Pancreas (tissue), 10 donors: Measurements from ENCODE around the gene RGS8. TPM values are rescaled to one million over a fixed set of nuclear protein-coding genes. Genes with fewer than 3 reads are reported as not detected.

ENCODE experiments used
- ATAC-seq, 4 donors: fragments of 200-7000 bp; cut with Tn5 transposase; one replicate each; pipeline versions ENCODE4 v1.8.0 to v1.9.1; 2020; ENCODE audit warnings: mild to moderate bottlenecking in 4 of 4, moderate library complexity in 4 of 4
- DNase-seq, 6 donors: peaks; one replicate each; pipeline ENCODE4 v3.0.0-alpha.2; 2020
- FAIRE-seq: peaks from 2 replicates; lab custom pipeline; 2012; peaks lifted over from hg19 to GRCh38; lab: Jason Lieb, UNC
- H3K27ac ChIP-seq, 4 donors: fragments of 200-600 bp; sonication (generic); 1 replicate in 3 of 4; 2 replicates in 1 of 4; pipeline versions ENCODE4 v1.5.0 to v1.8.0; 2020
- H3K27me3 ChIP-seq, 4 donors: fragments of 200-600 bp; one replicate each; pipeline ENCODE4 v1.8.0; 2021
- H3K36me3 ChIP-seq, 3 donors: fragments of 200-600 bp; sonication (generic) in 1 of 3; one replicate each; pipeline versions ENCODE4 v1.5.0 to v1.8.0; 2020 to 2021
- H3K4me1 ChIP-seq, 3 donors: fragments of 200-600 bp; one replicate each; pipeline ENCODE4 v1.8.0; 2021
- H3K4me3 ChIP-seq, 4 donors: fragments of 200-600 bp; sonication (generic) in 2 of 4; one replicate each; pipeline versions ENCODE4 v1.5.0 to v1.8.0; 2020 to 2021
- H3K9me3 ChIP-seq, 4 donors: fragments of 200-600 bp; one replicate each; pipeline ENCODE4 v1.8.0; 2021
- WGBS, 2 donors: extraction: QIAGEN DNeasy Blood & Tissue Kit; methylation state at CpG; one replicate each; pipeline ENCODE4 v1.1.7; 2013; 5-methylcytosine and 5-hydroxymethylcytosine counted together
- intact Hi-C, 3 donors: fragments of 100-400 bp; cut with DNase I; formaldehyde crosslinking; loops; one replicate each; pipeline versions ENCODE4 v1.11.1 to v1.14.2; 2022
- polyA plus RNA-seq, 2 donors: library from polyadenylated mRNA; stranded (reverse); fragments of 200-250 nt; gene quantifications; one replicate each; pipeline ENCODE4 v1.2.3, GENCODE V29; 2013
- total RNA-seq, 6 donors: library from RNA; stranded (reverse); fragmentation: NEBNext Ultra II Directional in 4 of 6; extraction: Animal tissue kit (Norgen Biotek cat#: 25700) in 4 of 6; gene quantifications; one replicate each; pipeline versions ENCODE4 v1.2.1 to v1.2.4, GENCODE V29; 2021 to 2023
- TF ChIP-seq, protein P1 (sequence below), 4 donors: fragments of 200-600 bp; sonication (generic) in 3 of 4; IDR thresholded peaks; one replicate each; pipeline versions ENCODE4 v1.5.0 to v1.8.0; 2021; ENCODE audit warnings: antibody characterized with exemption in 4 of 4
- donor health status: healthy with polysubstance abuse.
- donor health status: DM: no; HTN: no; CAD: no; lungs with moderate emphysema.
- donor health status: DM: no; HTN: no; CAD: no.
- donor health status: control.
- donor health status: control.
- donor health status: Bipolar disorder and iron deficiency.
- donor health status: DM: yes; HTN: yes; CAD: no.
- donor health status: DM: no; HTN: no; CAD: no.
- donor health status: DM: no; HTN: no; CAD: no.
- donor health status: DM: yes; HTN: yes; CAD: no.

The RGS8 gene
- total and polyA plus RNA-seq, 8 donors: 0.02 TPM; not detected in 7

DNA sequence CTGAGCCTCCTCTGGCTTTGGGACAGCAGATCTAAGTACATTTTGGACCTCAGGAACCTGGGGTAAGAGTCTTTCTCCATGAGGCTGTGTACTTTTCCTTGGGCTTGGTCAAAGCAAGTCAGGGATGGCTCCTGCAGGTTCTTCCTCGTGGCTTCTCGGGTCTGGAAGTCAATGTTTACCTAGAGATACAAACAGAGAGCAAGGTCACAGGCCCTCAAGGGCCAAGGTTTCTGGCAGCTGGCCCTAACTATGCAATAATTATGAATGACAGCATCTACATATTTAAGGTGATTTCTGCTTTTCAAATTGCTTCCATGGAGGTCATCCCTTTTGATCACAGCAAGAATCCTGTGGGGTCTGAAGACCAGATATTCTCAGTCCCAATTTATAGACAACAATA lies 37.6 kb downstream of the RGS8 start:
- ATAC-seq: no peak
- FAIRE-seq: no peak
- Histone ChIP-seq H3K9me3 (no peaks in the 10 kb centered on the region), H3K27me3 (no peaks in the 10 kb centered on the region), H3K36me3 (no peaks in the 10 kb centered on the region), H3K27ac (no peak overlapping the region), H3K4me3 (no peak overlapping the region), H3K4me1 (no peaks in the 10 kb centered on the region)
- intact Hi-C loops: no loop called here
- no peak for DNase-seq
- WGBS, 2 donors: 17 to 28% methylated on average over 2 of the region's 2 CpGs
- TF ChIP-seq, protein P1, sequence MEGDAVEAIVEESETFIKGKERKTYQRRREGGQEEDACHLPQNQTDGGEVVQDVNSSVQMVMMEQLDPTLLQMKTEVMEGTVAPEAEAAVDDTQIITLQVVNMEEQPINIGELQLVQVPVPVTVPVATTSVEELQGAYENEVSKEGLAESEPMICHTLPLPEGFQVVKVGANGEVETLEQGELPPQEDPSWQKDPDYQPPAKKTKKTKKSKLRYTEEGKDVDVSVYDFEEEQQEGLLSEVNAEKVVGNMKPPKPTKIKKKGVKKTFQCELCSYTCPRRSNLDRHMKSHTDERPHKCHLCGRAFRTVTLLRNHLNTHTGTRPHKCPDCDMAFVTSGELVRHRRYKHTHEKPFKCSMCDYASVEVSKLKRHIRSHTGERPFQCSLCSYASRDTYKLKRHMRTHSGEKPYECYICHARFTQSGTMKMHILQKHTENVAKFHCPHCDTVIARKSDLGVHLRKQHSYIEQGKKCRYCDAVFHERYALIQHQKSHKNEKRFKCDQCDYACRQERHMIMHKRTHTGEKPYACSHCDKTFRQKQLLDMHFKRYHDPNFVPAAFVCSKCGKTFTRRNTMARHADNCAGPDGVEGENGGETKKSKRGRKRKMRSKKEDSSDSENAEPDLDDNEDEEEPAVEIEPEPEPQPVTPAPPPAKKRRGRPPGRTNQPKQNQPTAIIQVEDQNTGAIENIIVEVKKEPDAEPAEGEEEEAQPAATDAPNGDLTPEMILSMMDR (IDR thresholded peaks at IDR 0.05): no peak

DNA sequence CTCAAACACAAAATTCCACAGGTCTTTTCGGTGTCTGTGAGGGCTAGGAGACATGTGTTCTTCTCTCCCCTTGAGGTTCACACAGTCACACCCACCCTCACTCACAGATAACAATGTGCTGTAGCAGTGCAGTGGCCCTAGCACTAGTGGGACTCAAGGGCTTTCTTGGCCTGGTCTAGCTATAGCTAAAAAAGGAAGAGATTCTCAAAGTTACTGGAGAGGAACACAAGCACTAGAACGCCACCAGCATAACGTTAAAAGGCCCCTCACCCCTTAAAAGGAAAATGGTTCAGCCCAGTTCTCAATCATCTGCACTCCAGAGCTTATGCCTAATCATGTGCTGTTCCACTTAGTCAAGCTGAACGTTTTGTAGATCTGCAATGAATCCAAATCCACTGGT lies 39.5 kb downstream of the RGS8 start:
- intact Hi-C loops: no loop called here
- ATAC-seq (no peak), FAIRE-seq (no peak), DNase-seq (no peak)
- Histone ChIP-seq H3K27me3 (no peaks in the 10 kb centered on the region), H3K36me3 (no peaks in the 10 kb centered on the region), H3K4me1 (no peaks in the 10 kb centered on the region), H3K4me3 (no peak overlapping the region), H3K27ac (no peak overlapping the region), H3K9me3 (no peaks in the 10 kb centered on the region)
- WGBS, 2 donors: 64 to 68% methylated on average over 4 of the region's 4 CpGs
- TF ChIP-seq, protein P1 (IDR thresholded peaks at IDR 0.05): no peak

DNA sequence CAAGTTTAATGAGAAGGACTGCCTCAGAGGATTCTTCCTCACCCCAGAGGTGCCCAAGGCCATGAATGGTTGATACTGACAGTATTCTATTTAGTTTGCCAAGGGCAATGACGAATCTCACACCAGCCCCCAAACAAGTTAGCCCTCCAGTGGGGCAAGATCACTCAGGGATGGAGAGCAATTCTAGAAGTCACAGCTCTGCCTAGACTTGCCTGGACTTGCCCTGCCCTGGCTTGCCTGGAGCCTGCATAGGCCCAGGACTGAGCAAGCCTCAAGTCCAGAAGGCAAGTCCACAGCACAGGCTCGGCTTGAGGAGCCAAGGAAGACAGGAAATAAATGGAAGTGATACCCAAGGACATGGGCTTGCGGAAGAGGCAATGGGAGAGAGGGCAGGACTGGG lies 40.7 kb downstream of the RGS8 start:
- intact Hi-C loops: no loop called here
- no peak overlapping the region for H3K4me3 ChIP-seq
- H3K27ac ChIP-seq: no peak overlapping the region
- no peaks in the 10 kb centered on the region for H3K27me3 ChIP-seq
- no peak for FAIRE-seq
- H3K4me1 ChIP-seq: no peaks in the 10 kb centered on the region
- ATAC-seq: no peak
- no peaks in the 10 kb centered on the region for H3K36me3 ChIP-seq
- WGBS, 2 donors: 87 to 91% methylated on average over 3 of the region's 3 CpGs
- H3K9me3 ChIP-seq: no peaks in the 10 kb centered on the region
- no peak for DNase-seq
- TF ChIP-seq, protein P1 (IDR thresholded peaks at IDR 0.05): no peak

DNA sequence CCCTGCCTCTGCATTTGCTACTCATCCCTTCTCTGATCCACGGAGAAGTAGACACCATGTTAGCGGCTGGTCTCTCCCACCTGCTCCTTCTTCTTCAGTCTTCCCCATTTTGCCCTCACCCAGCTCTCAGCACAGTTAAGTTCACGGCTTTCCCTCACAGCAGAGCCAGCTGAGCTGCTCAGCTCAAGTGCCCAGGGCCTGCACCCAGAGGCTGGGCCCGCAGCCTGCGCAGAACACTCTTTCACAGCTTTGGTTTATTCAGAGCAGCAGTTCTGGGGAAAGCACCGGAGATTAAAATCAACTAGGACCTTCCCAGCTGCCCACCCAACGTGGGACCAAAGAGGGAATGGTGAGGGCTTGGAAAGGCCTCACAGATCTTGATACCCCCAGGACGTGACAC lies 41.9 kb downstream of the RGS8 start:
- DNase-seq (no peak), FAIRE-seq (no peak), ATAC-seq (no peak)
- Histone ChIP-seq H3K27me3 (no peaks in the 10 kb centered on the region), H3K4me1 (no peaks in the 10 kb centered on the region), H3K36me3 (no peaks in the 10 kb centered on the region), H3K4me3 (no peak overlapping the region), H3K27ac (no peak overlapping the region), H3K9me3 (no peaks in the 10 kb centered on the region)
- intact Hi-C loops: no loop called here
- 87 to 93% methylated on average over 8 of the region's 8 CpGs for WGBS, 2 donors
- TF ChIP-seq, protein P1 (IDR thresholded peaks at IDR 0.05): no peak

DNA sequence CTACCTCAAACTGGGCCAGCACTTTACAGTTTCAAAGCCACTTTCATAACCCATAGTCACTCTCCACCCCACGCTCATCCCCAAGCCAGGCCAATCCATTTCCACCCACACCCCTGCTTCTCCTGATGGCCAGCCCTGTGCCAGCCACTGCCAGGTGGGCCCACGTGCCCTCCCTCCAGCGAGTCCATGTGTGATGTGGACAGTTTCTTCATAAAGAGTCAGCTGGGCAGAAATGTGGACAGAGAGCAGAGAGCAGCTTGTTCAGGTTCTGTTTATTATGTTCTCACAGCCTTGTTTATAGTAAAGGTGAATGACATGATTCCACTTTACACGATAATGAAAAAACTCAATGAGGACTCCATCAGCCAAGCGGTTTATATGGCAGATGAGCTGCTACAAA lies 42.8 kb downstream of the RGS8 start:
- ATAC-seq (no peak), DNase-seq (no peak), FAIRE-seq (no peak)
- no peaks in the 10 kb centered on the region for H3K9me3 ChIP-seq
- no peaks in the 10 kb centered on the region for H3K36me3 ChIP-seq
- H3K4me1 ChIP-seq: no peaks in the 10 kb centered on the region
- TF ChIP-seq, protein P1 (IDR thresholded peaks at IDR 0.05): no peak
- no peaks in the 10 kb centered on the region for H3K27me3 ChIP-seq
- WGBS, 2 donors: 81 to 90% methylated on average over 5 of the region's 5 CpGs
- no peak overlapping the region for H3K4me3 ChIP-seq
- H3K27ac ChIP-seq: no peak overlapping the region
- intact Hi-C loops: no loop called here
